CD4-positive, alpha-beta T cell treated with Interleukin-17A for 1 hour (primary cell): ENCODE measurements around the gene PTTG1IP.

Experiments
- DNase-seq: peaks from one replicate; pipeline ENCODE4 v3.0.0-alpha.2; 2020

The PTTG1IP gene

GRCh38 chr21:44894687-44895302 is 21.3 kb upstream of the PTTG1IP start:
- DNase-seq = no peak

- DNase-seq = no peak
Measured at GRCh38 chr21:44893948-44894656, 20.6 kb upstream of the PTTG1IP start.

GRCh38 chr21:44893278-44893556 is 19.7 kb upstream of the PTTG1IP start:
- DNase-seq = no peak

GRCh38 chr21:44892536-44893277 is 19.2 kb upstream of the PTTG1IP start:
- peak; percentile 84 for DNase-seq

DNA sequence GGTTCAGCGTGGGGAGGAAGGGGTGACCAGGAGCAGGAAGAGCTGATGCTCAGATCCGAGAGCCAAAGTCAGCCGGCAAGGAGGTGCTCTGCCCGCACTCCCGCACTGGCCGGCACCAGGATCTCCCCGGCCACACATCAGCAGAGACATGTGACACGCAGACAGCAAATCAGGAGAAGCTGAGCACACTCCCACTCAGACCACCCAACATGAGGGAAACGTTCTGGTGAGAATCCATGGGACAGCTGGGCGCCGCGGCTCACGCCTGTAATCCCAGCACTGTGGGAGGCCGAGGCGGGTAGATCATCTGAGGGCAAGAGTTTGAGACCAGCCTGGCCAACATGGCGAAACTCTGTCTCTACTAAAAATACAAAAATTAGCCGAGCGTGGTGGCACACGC is 18.6 kb upstream of the PTTG1IP start:
- no peak for DNase-seq

- no peak for DNase-seq
Measured at GRCh38 chr21:44891631-44892031, 18.1 kb upstream of the PTTG1IP start.

- no peak for DNase-seq
Measured at GRCh38 chr21:44890961-44891541, 17.6 kb upstream of the PTTG1IP start.

DNA sequence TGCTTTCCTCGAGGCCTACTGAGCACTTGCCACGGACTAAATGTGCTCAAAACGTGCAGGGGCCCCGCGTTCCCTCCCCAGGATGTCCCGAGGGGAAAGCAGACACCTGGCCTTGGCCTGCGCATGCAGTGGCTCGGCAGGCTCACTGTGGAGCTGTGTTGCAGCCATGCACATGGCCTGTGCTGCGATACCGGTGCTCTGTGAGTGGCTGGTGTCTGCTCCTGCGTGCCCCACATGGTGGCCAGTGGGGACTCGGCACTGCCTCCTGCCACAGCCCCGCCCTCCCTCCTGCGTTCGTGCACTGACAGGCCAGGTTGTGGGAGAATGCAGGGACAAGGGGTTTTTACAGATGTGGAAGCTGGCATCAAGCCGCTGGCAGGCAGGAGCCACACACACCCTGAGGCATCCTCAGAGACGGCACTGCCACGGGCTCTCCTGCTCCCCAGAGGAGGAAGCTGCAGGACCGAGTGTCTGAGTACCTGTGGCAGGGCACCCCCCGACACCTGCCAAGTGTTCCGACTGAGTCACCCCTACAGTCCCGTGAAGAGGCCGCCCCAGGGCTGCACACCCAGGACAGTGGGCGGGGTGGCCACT is 16.9 kb upstream of the PTTG1IP start:
- DNase-seq = no peak

- DNase-seq = no peak
Measured at GRCh38 chr21:44889625-44890337, 16.3 kb upstream of the PTTG1IP start.

GRCh38 chr21:44888581-44889550 is 15.4 kb upstream of the PTTG1IP start:
- DNase-seq = no peak

- no peak for DNase-seq
Measured at GRCh38 chr21:44887807-44888580, 14.5 kb upstream of the PTTG1IP start.

GRCh38 chr21:44887126-44887806 is 13.8 kb upstream of the PTTG1IP start:
- no peak for DNase-seq

DNA sequence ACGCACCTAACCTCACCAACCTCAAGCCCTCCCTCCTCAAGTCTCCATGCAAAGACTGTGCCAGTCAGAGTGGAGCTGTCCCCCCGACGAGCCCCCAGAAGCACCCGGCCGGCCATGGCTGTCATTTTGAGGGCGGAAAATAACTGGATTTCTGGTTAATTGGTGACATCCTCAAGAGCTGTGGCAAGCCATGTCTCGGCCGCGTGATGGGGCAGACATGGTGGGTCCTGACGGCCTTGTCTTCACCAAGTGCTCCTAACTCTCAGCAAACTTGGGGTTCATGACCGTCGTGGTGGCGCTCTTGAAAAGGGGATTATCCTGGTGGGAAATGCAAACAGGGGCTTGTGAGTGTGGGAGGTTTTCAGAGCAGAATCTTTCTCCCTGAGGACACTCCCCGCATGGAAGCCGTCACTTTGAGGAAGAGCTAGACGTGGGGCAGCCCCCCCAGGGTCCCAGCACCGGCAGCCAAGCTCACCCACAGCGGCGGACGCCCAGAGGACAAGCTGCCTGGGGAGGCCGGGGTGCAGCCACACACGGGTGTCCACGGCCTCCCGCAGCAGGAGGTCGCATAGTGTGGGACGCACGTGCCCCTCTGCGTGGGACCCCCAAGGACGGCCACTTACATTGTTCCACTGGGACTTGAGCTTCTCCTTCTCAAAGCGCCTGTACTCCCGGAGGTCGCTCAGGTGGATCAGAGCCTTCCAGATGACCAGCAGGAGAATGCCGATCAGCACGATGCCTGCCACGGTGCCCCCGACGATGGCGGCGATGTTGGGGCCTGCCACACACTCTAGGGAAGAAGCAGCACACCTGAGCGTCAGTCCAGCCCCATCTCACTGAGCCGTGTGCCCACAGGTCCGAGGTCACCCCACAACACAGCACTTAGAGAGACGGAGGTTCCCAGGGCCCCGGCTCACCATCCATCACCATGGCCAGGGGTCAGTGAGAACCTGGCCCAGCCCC is 12.9 kb upstream of the PTTG1IP start:
- DNase-seq = no peak

DNA sequence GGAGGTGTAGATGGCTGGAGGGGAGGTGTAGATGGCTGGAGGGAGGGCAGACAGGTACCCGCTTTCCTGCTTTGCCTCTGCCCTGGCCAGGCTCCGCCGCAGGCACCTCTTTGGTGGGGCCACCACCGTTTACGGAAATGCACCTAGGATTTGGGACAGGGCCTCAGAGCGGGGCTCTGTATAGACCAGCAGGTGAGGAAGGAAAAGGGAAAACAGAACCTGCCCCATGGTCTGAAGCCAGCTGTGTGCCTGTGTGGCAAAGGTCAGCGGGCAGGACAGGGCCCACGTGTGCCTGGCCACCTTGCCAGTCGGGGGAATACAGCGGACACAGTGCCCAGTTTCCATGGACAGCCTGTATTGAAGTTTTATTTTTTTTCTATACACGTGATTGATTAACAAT is 12.1 kb upstream of the PTTG1IP start:
- no peak for DNase-seq

GRCh38 chr21:44884097-44884496 is 10.6 kb upstream of the PTTG1IP start:
- no peak for DNase-seq

GRCh38 chr21:44883250-44883649 is 9.8 kb upstream of the PTTG1IP start:
- no peak for DNase-seq

GRCh38 chr21:44881198-44881872 is 7.8 kb upstream of the PTTG1IP start:
- DNase-seq = peak; percentile 37
